ENCODE data around the gene TNRC6C.

TNRC6C gene

GRCh38 chr17:78125138-78125913 lies 166.8 kb downstream of the TNRC6C start:
- DNase-seq (ENCODE audit: low read depth in 2 of 2): no peak

- DNase-seq (ENCODE audit: low read depth in 2 of 2): no peak
Measured at GRCh38 chr17:78125976-78126894, 167.7 kb downstream of the TNRC6C start.

- DNase-seq (ENCODE audit: low read depth in 2 of 2): no peak
Measured at GRCh38 chr17:78126895-78127238, 168.4 kb downstream of the TNRC6C start.

- no peak for DNase-seq (ENCODE audit: low read depth in 2 of 2)
Measured at GRCh38 chr17:78127239-78127887, 168.9 kb downstream of the TNRC6C start.

GRCh38 chr17:78127888-78128550 lies 169.5 kb downstream of the TNRC6C start:
- DNase-seq (ENCODE audit: low read depth in 2 of 2): no peak

- DNase-seq (ENCODE audit: low read depth in 2 of 2): no peak
Measured at GRCh38 chr17:78128551-78129350, 170.2 kb downstream of the TNRC6C start, which contains the start of gene TMC6. TSS of gene TMC6 (minus strand) at chr17:78128755. CDS start at chr17:78126832, 1,923 bp downstream.

GRCh38 chr17:78129351-78130089 lies 171.0 kb downstream of the TNRC6C start:
- DNase-seq (ENCODE audit: low read depth in 2 of 2): no peak

GRCh38 chr17:78130090-78130436 lies 171.6 kb downstream of the TNRC6C start:
- DNase-seq (ENCODE audit: low read depth in 2 of 2): no peak

GRCh38 chr17:78130437-78131101 lies 172.1 kb downstream of the TNRC6C start, which contains the start of gene TMC8:
TSS of gene TMC8 (plus strand) at chr17:78130771. CDS start at chr17:78131589, 818 bp downstream.
- DNase-seq (ENCODE audit: low read depth in 2 of 2): no peak

- no peak for DNase-seq (ENCODE audit: low read depth in 2 of 2)
Measured at GRCh38 chr17:78131172-78132083, 172.9 kb downstream of the TNRC6C start.

GRCh38 chr17:78132084-78132676 lies 173.7 kb downstream of the TNRC6C start:
- DNase-seq (ENCODE audit: low read depth in 2 of 2): no peak

- DNase-seq (ENCODE audit: low read depth in 2 of 2): no peak
Measured at GRCh38 chr17:78132767-78133178, 174.3 kb downstream of the TNRC6C start.

- no peak for DNase-seq (ENCODE audit: low read depth in 2 of 2)
Measured at GRCh38 chr17:78133179-78133951, 174.9 kb downstream of the TNRC6C start.

- no peak for DNase-seq (ENCODE audit: low read depth in 2 of 2)
Measured at GRCh38 chr17:78133971-78134898, 175.7 kb downstream of the TNRC6C start.

- no peak for DNase-seq (ENCODE audit: low read depth in 2 of 2)
Measured at GRCh38 chr17:78134899-78135385, 176.4 kb downstream of the TNRC6C start.

Measured in activated CD4-positive, alpha-beta T cell treated with anti-CD3 and anti-CD28 coated beads for 24 hours (primary cell).